Prostate gland (tissue), 2 donors: ENCODE data around the gene IMMP2L. TPM values are rescaled to one million over a fixed set of nuclear protein-coding genes. Genes with fewer than 3 reads are reported as not detected.

ENCODE experiments used
- DNase-seq: peaks from one replicate; pipeline ENCODE4 v3.0.0-alpha.2; 2019; ENCODE audit warnings: low spot score
- H3K27ac ChIP-seq, 2 donors: fragments of 200-600 bp; sonication (generic); 2 replicates each; pipeline ENCODE4 v1.5.1; 2017 to 2019
- H3K27me3 ChIP-seq: fragments of 200-600 bp; sonication (generic); replicated peaks from 2 replicates; pipeline ENCODE4 v1.5.1; 2019; ENCODE audit not compliant: insufficient read depth
- H3K36me3 ChIP-seq, 2 donors: fragments of 200-600 bp; sonication (generic); 1 replicate in 1 of 2; 2 replicates in 1 of 2; pipeline versions ENCODE4 v1.5.1 to v1.8.1; 2017 to 2019
- H3K4me1 ChIP-seq: fragments of 200-600 bp; sonication (generic); replicated peaks from 2 replicates; pipeline ENCODE4 v1.5.1; 2019
- H3K4me3 ChIP-seq, 2 donors: fragments of 200-600 bp; sonication (generic); 2 replicates each; pipeline ENCODE4 v1.5.1; 2017 to 2019
- H3K9me3 ChIP-seq: fragments of 200-600 bp; sonication (generic); 2 replicates; pipeline ENCODE4 v1.5.1; 2017
- CTCF ChIP-seq, 4 experiments: fragments of 200-600 bp in 2 of 4; fragments of 450-650 bp in 2 of 4; sonication (generic) in 2 of 4; IDR thresholded peaks; 1 replicate in 3 of 4; 2 replicates in 1 of 4; pipeline ENCODE4 v1.5.1; 2016 to 2019; ENCODE audit warnings: antibody characterized with exemption in 4 of 4, mild to moderate bottlenecking in 2 of 4, moderate library complexity in 2 of 4
- POLR2A ChIP-seq: fragments of 450-650 bp; IDR thresholded peaks from one replicate; pipeline ENCODE4 v1.6.1; 2016; ENCODE audit warnings: antibody characterized with exemption, mild to moderate bottlenecking
- POLR2AphosphoS5 ChIP-seq: sonication (generic); formaldehyde crosslinking; IDR thresholded peaks from one replicate; pipeline ENCODE4 v1.6.1; 2017; ENCODE audit warnings: antibody characterized with exemption
- WGBS: methylation state at CpG from one replicate; pipeline ENCODE4 v1.1.5; 2018; 5-methylcytosine and 5-hydroxymethylcytosine counted together
- intact Hi-C: fragments of 100-400 bp; cut with DNase I; formaldehyde crosslinking; loops from one replicate; pipeline ENCODE4 v1.14.2; 2022
- total RNA-seq, 2 donors: library from RNA; depleted of rRNA; stranded (reverse); fragments of >200 nt; gene quantifications; one replicate each; pipeline ENCODE4 v1.1.0, GENCODE V29; 2016

The IMMP2L gene
- total RNA-seq, 2 donors from 2014 or later: 16.9 to 20.4 TPM

GRCh38 chr7:111098926-111099250, 463.4 kb downstream of the IMMP2L start:
- H3K27ac ChIP-seq: no peak overlapping the region
- no peak overlapping the region for H3K4me3 ChIP-seq

DNA sequence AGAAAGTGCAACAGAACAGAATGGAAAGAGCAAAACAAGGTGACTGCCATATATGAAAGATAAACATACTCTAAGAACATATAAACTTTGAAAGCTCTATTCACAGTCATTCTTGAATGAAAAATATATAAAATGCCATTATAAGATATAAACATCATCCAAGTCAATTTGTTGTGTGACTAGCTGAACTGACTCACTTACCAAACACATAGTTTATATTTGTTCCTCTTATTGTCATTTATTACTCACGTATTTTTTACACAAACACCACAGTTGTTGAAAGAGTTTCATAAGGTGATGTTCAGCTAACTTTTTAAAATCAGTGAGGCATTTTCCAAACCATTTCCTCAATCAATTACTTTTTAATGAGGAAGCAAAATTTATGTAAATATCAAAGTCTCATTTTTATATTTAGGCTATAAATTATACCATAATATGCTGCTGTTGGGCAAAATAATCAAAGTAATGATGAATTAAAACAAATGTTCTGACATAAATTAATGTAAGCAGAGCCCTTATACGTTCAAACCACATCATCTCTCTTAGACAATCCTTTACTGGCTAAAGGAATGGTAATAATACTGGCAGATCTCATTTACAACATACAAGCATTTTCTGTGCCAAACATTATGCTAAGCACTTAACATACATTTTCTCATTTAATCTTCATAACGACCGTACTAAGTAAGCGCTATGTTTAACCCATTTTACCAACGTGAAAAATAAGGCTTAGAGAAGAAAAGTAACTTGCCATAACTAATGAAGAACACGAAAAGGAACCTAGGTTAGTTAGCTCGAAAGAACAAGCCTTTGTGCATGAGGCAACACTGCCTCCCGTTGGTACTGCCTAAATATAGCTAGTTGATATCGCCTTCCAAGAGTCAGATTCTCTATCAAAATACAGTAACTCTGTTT, 464.0 kb downstream of the IMMP2L start:
- intact Hi-C loops: loop anchor here (10.0 kb wide), 2 partner anchors 637 to 1253 kb away; no protein-coding TSS in a partner anchor
- no peaks in the 10 kb centered on the region for H3K36me3 ChIP-seq
- no peaks in the 10 kb centered on the region for H3K9me3 ChIP-seq
- H3K4me3 ChIP-seq: no peak overlapping the region
- no peaks in the 10 kb centered on the region for H3K4me1 ChIP-seq
- 56% methylated on average over 10 of the region's 10 CpGs for WGBS
- H3K27ac ChIP-seq: no peak overlapping the region
- TF ChIP-seq CTCF (IDR thresholded peaks at IDR 0.05): peak in 2 of 4 experiments; percentile 14 to 35
- TF ChIP-seq POLR2AphosphoS5: no peak
- no peaks in the 10 kb centered on the region for H3K27me3 ChIP-seq
- no peak for DNase-seq

More at GRCh38 chr7:111098926-111099250, 463.4 kb downstream of the IMMP2L start:
- intact Hi-C loops: loop anchor here (10.0 kb wide), 2 partner anchors 636 to 1254 kb away; no protein-coding TSS in a partner anchor
- DNase-seq: no peak
- WGBS: 21% methylated on average over 1 of the region's 1 CpG
- Histone ChIP-seq H3K4me1 (no peaks in the 10 kb centered on the region), H3K27me3 (no peaks in the 10 kb centered on the region), H3K9me3 (no peaks in the 10 kb centered on the region), H3K36me3 (no peaks in the 10 kb centered on the region)
- TF ChIP-seq CTCF (IDR thresholded peaks at IDR 0.05) (no peak), POLR2AphosphoS5 (no peak), POLR2A (no peak)

GRCh38 chr7:111096997-111097396, 465.3 kb downstream of the IMMP2L start:
- 87% methylated on average over 3 of the region's 3 CpGs for WGBS
- no peaks in the 10 kb centered on the region for H3K27me3 ChIP-seq
- no peaks in the 10 kb centered on the region for H3K4me1 ChIP-seq
- no peak overlapping the region for H3K4me3 ChIP-seq
- no peaks in the 10 kb centered on the region for H3K9me3 ChIP-seq
- no peaks in the 10 kb centered on the region for H3K36me3 ChIP-seq
- TF ChIP-seq CTCF (IDR thresholded peaks at IDR 0.05): no peak
- no peak for TF ChIP-seq POLR2A
- no peak for TF ChIP-seq POLR2AphosphoS5
- no peak for DNase-seq
- H3K27ac ChIP-seq: no peak overlapping the region
- intact Hi-C loops: loop anchor here (10.0 kb wide), 2 partner anchors 638 to 1252 kb away; no protein-coding TSS in a partner anchor

GRCh38 chr7:111094419-111094818, 467.9 kb downstream of the IMMP2L start:
- 52% methylated on average over 1 of the region's 1 CpG for WGBS

More at GRCh38 chr7:111094419-111094818, 467.9 kb downstream of the IMMP2L start:
- Histone ChIP-seq H3K36me3 (no peaks in the 10 kb centered on the region), H3K27ac (no peak overlapping the region), H3K9me3 (no peaks in the 10 kb centered on the region), H3K4me1 (no peaks in the 10 kb centered on the region), H3K4me3 (no peak overlapping the region), H3K27me3 (no peaks in the 10 kb centered on the region)
- TF ChIP-seq POLR2A (no peak), CTCF (IDR thresholded peaks at IDR 0.05) (no peak), POLR2AphosphoS5 (no peak)
- intact Hi-C loops: loop anchor here (10.0 kb wide), 2 partner anchors 640 to 1250 kb away; no protein-coding TSS in a partner anchor
- no peak for DNase-seq
